Kidney capillary endothelial cell (primary cell): ENCODE results near the gene GGTLC2.
A peak's percentile ranks its signal among the peaks of the same experiment; 100 is the strongest.
"Not testable (repeated sequence)": the region's sequence is repeated elsewhere in the genome, so short reads cannot be mapped to it uniquely, and the experiment has no call there.

ENCODE experiments used
- DNase-seq: peaks from one replicate; pipeline ENCODE4 v3.0.0-alpha.2; 2018; ENCODE audit warnings: low spot score

The GGTLC2 gene

GRCh38 chr22:22669093-22669492 lies 24.7 kb downstream of the GGTLC2 start:
- DNase-seq, result no peak

GRCh38 chr22:22670076-22670795 lies 25.8 kb downstream of the GGTLC2 start:
- no peak for DNase-seq

- no peak for DNase-seq
Measured at GRCh38 chr22:22671506-22671905, 27.1 kb downstream of the GGTLC2 start.

GRCh38 chr22:22673099-22673498 lies 28.7 kb downstream of the GGTLC2 start:
- no peak for DNase-seq

GRCh38 chr22:22673628-22674027 lies 29.2 kb downstream of the GGTLC2 start:
- DNase-seq, result no peak

GRCh38 chr22:22674467-22674866 lies 30.1 kb downstream of the GGTLC2 start:
- DNase-seq, result no peak

GRCh38 chr22:22678970-22679369 lies 34.6 kb downstream of the GGTLC2 start:
- no peak for DNase-seq

GRCh38 chr22:22680396-22680795 lies 36.0 kb downstream of the GGTLC2 start:
- DNase-seq, result no peak

- no peak for DNase-seq
Measured at GRCh38 chr22:22681221-22681739, 36.9 kb downstream of the GGTLC2 start.

GRCh38 chr22:22682196-22682595 lies 37.8 kb downstream of the GGTLC2 start:
- DNase-seq, result no peak

- DNase-seq, result no peak
Measured at GRCh38 chr22:22682807-22683667, 38.6 kb downstream of the GGTLC2 start.

- DNase-seq, result no peak
Measured at GRCh38 chr22:22683668-22684361, 39.4 kb downstream of the GGTLC2 start.

- DNase-seq, result no peak
Measured at GRCh38 chr22:22684580-22685561, 40.5 kb downstream of the GGTLC2 start.

GRCh38 chr22:22685586-22685985 lies 41.2 kb downstream of the GGTLC2 start:
- DNase-seq, result no peak

GRCh38 chr22:22686202-22687115 lies 42.0 kb downstream of the GGTLC2 start:
- DNase-seq, result not testable (repeated sequence)

- DNase-seq, result peak; percentile 55
Measured at GRCh38 chr22:22687638-22688500, 43.5 kb downstream of the GGTLC2 start.

- no peak for DNase-seq
Measured at GRCh38 chr22:22689621-22690345, 45.4 kb downstream of the GGTLC2 start.

- no peak for DNase-seq
Measured at GRCh38 chr22:22691055-22691454, 46.6 kb downstream of the GGTLC2 start.
